DMS79 (cell line): Measurements from ENCODE around the gene ZNF578.
"Not testable (repeated sequence)": the region's sequence is repeated elsewhere in the genome, so short reads cannot be mapped to it uniquely, and the experiment has no call there.

Source experiments
- DNase-seq: peaks from one replicate; lab custom pipeline; 2025; lab: John Stamatoyannopoulos, UW

The ZNF578 gene

DNA sequence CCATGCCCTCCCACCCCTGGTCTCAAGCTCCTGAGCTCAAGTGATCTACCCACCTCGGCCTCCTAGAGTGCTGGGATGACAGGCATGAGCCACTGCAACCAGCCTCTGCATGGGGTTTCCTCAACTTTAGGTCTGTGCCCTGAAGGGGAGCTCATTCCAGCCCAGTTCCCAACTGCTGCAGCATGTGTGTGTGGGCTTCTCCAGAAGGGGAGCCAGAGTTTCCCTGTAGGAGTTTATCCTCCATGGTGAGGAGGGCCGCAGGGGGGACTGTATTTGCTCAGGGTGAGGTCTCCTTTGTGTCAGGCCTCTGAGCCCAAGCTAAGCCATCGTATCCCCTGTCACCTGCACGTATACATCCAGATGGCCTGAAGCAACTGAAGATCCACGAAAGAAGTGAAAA, 62.8 kb downstream of the ZNF578 start:
- DNase-seq: no peak

DNA sequence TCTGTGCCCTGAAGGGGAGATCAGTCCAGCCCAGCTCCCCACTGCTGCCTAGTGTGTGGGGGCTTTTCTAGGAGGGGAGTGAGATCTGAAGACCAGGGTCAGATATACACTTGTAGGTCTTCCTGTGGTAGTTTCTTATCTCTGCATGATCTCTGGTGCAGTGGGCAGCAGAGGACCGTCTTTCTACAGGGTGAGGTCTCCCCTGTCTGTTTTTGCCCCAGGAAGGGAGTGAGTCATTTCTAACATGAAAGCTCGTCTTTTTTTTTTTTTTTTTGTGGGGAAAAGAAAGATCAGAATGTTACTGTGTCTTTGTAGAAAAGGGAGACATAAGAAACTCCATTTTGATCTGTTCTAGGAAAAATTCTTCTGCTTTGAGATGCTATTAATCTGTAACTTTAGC, 65.3 kb downstream of the ZNF578 start:
- DNase-seq: no peak

DNA sequence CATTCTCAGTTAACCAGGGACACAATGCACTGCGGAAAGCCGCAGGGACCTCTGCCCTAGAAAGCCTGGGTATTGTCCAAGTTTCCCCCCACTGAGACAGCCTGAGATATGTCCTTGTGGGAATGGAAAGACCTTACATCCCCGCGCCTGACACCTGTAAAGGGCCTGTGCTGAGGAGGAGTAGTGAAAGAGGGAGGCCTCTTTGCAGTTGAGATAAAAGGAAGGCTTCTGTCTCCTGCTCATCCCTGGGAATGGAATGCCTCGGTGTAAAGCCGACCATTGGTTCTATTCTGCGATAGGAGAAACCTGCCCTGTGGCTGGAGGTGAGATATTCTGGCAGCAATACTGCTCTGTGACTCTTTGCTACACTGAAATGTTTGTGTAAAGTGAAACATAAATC, 65.8 kb downstream of the ZNF578 start:
- DNase-seq: not testable (repeated sequence)

DNA sequence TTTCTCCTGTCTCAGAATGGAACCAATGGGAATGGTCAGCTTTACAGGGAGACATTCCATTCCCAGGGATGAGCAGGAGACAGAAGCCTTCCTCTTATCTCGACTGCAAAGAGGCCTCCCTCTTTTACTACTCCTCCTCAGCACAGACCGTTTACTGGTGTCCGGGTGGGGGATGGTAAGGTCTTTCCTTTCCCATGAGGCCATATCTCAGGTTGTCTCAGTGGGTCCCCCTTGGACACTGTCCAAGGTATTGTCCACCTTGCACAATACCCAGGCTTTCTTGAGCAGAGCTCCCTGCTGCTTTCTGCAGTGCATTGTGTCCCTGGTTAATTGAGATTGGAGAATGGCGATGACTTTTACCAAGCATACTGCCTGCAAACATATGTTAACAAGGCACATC, 66.7 kb downstream of the ZNF578 start:
- no peak for DNase-seq

DNA sequence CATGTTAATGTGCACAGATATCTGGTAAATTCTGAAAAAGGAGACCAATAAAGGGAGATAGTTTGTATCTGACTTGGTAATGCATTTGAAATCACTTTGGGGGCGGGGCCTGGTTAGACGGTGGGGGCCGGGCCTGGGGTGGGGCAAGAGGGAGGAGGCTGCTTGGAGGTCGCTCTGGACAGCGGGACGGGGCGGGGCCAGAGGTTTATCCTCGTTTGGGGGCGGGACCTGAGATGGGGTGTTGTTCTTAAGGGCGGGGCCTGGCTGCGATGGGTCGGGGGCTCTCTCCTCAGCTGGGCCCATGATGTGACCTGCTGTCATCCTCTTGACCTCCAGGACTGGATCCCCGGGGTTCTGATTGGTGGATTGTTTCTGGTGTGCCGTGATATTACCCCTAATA, 69.2 kb downstream of the ZNF578 start:
- no peak for DNase-seq

DNA sequence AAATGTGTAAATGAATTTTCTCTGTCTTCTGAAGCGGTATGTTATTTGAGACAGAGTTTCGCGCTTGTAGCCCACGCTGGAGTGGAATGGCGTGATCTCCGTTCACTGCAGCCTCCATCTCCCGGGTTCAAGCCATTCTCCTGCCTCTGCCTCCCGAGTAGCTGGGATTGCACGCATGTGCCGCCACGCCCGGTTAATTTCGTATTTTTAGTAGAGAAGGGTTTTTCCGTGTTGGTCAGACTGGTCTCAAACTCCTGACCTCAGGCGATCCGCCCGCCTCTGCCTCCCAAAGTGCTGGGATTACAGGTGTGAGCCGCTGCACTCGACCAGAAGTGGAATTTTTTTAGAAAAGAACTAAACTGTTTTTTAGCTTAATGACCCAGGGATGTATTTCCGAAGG, 70.7 kb downstream of the ZNF578 start:
- DNase-seq: no peak

DNA sequence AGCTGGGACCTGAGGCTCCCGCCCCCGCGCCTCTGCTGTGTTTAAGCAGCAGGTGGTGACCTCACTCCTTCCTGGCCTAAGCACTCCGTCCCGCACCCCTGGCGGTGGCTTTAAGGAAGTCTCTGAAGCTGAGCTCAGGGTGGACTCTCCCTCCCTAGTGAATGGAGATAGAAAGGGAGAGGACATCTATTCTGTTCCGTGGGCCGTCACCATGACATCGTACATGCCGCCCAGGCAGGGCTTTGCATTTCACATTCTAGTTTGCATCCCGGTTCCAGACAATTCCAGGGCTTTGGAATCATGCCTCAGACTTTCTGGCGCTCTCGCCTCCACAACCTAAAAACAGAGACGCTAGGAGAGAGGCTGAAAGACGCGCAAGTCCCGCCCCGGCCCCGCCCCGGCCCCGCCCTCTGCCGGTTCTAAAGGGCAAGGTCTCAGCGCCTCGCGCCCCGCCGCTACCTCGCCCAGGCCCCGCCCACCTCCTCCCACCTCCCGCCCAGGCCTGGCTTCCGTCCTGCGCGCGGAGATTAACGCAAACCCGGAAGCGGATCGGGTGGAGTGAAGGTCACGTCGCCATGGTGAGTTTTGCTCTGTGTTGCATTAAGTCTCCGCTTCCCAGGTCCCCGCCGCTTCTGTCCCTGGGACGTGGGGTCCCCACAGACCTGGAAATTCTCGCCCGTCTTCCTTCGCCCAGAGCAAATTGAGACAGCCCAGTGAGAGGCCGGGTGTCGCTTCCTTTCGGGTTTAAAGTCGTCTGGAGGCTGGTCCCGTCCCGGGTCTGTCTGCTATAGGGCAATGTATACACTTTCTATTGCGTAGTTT, 74.0 kb downstream of the ZNF578 start, which contains the start of gene ZNF808:
Gene ZNF808, plus strand, starts transcription at position 535 of the 822 bp plus-strand sequence. CDS start 15,617 bp downstream, outside the sequence.
- DNase-seq: peak; percentile 82

DNA sequence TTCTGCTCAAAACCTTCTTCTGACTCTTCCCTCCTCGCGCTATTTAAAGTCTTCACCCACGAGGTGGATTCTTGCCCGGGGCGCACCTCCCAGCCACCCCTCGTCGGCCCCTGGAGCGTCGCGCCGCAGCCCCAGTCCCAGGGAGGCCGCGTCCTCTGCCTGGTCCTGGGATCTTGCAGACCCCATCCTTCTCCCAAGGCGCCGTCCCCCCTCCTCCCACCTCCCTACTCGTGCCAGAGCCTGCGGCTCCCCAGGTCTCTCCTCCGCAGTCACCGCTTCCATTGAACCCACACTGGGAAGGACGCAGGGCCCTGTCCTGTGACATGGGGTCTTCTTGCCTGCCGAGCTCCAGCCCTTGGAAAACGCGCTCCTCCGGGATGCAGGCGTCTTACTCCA, 74.6 kb downstream of the ZNF578 start:
- DNase-seq: no peak

DNA sequence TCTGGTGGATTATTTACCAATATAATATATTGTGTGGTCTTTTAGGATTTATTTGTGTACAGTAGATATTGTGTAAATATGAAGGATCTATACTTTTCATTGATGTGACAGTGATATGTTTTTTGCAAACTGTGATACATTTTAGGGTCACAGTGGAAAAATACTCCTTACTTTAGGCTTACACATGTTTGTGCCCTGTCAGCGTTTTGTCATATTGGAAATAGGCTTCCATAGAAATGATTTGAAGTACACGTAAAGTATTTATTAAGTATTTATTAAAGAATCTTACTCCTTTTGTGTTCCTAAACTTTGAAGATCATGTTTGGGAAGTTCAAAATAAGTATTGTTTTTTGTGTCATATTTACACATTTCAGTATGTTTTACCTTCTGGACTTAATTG, 79.1 kb downstream of the ZNF578 start:
- no peak for DNase-seq

DNA sequence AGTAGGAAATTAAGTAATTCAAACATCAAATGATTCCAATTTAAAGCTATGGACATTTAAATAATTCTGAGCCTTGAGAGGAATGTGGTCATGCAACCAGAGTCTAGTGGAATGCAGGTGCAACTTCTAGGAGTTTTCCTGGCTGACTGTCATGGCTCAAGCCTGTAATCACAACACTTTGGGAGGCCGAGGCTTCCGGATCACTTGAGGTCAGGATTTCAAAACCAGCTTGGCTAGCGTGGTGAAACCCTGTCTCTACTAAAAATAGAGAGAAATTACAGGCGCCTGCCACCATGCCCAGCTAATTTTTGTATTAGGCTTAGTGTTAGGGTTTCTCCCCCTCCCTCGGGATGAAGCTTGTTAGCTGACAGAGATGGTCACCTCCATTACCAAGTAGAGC, 80.5 kb downstream of the ZNF578 start:
- DNase-seq: no peak

DNA sequence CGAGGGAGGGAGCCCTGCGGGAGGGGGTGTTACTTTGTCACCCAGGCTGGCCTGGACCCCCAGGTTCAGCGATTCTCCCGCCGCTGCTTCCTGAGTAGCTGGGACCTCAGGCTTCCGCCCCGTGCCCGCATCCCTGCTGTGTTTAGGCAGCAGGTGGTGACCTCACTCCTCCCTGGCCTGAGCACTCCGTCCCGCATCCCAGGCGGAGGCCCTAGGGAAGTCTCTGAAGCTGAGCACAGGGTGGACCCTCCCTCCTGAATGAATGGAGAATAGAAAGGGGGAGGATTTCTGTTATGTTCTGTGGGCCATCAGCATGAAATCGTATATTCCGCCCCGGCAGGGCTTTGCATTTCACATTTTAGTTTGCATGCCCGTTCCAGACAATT, 82.0 kb downstream of the ZNF578 start:
- not testable (repeated sequence) for DNase-seq

DNA sequence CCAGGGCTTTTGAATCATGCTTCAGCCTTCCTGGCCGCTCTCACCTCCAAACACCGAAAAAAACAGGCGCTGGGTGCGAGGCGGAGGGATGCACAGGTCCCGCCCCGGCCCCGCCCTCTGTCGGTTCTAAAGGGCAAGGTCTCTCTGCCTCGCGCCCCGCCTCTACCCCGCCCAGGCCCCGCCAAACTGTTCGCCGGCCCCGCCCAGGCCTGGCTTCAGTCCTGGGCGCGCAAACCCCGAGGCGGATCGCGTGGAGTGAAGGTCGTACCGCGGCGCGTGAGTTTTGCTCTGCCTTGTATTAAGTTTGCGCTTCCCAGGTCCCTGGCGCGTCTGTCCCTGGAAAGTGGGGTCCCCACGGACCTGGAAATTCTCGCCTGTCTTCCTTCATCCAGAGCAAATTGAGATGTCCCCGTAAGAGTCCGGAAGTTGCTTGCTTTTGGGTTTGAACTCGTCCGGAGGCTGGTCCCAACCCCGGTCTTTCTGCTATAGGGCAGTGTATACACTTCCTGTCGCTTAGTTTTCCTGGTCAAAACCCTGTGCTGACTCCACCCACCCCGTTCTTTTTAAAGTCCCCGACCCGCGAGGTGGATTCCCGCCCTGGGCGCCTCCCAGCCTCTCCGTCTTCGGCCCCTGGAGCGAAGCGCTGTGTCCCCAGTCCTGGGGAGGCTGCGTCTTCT, 82.6 kb downstream of the ZNF578 start:
- DNase-seq: peak; percentile 75

DNA sequence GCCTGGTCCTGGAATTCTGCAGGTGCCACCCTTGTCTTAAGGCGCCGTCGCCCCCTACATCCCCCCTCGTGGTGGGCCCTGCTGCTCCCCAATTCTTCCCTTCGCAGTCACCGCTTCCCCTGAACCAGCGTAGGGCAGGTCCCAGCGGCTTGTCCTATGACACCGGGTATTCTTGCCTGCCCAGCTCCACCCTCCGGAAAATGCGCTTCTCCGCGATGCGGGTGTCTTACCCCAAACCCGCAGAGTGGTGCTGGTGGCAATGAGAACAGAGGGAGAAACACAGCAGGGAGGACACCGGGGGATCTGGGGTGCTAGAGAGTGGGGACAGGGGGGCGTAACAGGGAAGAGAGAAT, 83.1 kb downstream of the ZNF578 start:
- no peak for DNase-seq

DNA sequence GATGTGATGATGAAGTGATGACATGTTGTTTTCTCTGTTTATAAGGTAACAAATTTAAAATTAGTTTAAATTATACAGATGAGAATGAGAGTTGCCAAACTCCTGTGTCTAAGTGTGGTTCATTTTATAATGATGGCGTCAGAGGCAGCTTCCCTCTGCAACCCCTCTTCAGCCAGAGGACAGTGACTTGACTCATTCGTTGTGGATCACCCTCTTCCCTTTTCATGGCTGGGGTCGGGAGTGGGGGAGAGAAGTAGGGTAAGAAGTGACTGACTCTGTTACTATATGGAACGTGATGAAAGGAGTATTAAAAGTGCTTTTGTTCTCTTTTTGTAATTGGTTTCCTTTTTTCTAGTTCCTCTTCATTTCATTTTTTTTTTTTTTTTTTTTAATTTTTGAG, 85.5 kb downstream of the ZNF578 start:
- DNase-seq: not testable (repeated sequence)

DNA sequence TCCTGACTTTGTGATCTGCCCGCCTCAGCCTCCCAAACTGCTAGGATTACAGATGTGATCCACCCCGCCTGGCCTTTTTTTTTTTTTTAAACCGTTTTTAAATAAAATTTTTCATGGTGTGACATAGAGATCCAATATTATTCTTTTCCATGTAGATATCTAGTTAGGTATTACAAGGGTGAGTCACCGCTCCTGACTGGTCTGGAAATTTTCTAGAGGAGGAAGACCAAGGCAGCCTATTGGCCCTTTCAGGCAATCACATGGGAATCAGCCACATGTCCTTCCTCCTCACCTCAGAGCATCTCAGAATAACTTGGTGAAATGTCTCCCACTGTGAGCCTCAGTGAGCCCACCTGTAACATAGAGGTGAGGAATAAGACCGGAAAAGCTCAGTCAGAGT, 87.8 kb downstream of the ZNF578 start:
- DNase-seq: not testable (repeated sequence)

DNA sequence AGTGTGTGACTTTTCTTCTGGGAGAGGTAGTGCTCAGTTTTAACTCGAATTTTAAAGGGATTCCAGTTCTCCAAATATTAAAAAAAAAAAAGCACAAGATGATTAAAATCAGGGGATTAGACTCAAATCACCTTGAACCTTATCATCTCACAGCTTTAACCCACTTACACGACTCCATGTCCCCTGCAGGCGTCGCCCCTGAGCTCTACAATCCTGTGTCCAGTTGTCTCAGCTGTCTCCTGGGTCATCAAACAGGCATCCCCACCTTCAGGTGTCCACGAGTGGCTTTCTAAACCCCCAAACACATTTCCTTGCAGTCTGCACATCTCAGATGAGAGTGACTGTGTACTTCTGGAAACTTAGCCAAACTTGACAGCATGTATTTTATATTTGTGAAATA, 88.3 kb downstream of the ZNF578 start:
- DNase-seq: no peak

DNA sequence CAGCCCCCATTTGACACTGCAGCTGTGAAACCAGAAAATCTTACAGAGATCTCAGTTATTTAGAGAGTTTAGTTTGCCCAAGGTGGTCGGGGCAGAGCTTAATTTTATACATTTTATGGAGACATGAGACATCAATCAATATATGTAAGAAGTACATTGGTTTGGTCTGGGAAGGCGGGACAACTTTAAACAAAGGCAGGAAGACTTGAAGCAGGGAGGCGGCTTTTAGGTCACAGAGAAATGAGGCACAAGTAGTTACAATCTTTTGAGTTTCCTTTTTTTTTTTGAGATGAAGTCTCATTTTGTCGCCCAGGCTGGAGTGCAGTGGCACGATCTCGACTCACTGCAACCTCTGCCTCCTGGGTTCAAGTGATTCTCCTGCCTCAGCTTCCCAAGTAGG, 89.2 kb downstream of the ZNF578 start:
- not testable (repeated sequence) for DNase-seq

DNA sequence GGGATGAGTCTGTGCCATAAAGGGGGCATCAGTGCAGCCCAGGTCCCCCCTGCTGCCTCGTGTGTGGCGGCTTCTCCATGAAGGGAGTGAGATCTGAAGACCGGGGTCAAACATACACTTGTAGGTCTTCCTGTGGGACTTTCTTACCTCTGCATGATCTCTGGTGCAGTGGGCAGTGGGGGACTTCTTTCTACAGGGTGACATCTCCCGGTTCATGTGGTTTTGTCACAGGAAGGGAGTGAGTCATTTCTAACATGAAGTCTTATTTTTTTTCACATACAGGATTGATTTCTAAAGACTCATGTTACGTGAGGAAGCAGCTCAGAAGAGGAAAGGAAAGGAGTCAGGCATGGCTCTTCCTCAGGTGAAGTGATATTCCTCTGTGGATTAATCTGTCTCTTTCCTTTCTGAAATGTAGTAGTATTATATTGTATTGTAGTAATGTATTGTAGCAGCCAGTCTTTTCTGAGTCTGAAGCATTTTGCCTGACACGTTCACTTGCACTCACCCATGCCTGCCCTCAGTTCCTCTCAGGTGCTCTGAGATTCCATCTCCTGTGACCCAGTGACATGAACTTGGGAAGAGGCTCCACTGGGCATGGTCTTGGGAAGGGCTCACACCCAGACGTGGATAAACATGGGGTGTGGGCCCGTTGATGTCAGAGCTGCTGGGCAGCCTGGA, 89.8 kb downstream of the ZNF578 start:
- DNase-seq: no peak

DNA sequence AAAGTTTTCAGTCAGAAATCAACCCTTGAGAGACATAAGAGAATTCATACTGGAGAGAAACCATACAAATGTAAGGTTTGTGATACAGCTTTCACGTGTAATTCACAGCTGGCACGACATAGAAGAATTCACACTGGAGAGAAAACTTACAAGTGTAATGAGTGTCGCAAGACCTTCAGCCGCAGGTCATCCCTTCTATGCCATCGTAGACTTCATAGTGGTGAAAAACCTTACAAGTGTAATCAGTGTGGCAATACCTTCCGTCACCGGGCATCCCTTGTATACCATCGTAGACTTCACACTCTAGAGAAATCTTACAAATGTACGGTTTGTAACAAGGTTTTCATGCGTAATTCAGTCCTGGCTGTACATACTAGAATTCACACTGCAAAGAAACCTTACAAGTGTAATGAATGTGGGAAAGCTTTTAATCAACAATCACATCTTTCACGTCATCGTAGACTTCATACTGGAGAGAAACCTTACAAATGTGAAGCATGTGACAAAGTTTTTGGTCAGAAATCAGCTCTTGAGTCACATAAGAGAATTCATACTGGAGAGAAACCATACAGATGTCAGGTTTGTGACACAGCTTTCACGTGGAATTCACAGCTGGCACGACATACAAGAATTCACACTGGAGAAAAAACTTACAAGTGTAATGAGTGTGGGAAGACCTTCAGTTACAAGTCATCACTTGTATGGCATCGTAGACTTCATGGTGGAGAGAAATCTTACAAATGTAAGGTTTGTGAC, 101.0 kb downstream of the ZNF578 start:
- no peak for DNase-seq

DNA sequence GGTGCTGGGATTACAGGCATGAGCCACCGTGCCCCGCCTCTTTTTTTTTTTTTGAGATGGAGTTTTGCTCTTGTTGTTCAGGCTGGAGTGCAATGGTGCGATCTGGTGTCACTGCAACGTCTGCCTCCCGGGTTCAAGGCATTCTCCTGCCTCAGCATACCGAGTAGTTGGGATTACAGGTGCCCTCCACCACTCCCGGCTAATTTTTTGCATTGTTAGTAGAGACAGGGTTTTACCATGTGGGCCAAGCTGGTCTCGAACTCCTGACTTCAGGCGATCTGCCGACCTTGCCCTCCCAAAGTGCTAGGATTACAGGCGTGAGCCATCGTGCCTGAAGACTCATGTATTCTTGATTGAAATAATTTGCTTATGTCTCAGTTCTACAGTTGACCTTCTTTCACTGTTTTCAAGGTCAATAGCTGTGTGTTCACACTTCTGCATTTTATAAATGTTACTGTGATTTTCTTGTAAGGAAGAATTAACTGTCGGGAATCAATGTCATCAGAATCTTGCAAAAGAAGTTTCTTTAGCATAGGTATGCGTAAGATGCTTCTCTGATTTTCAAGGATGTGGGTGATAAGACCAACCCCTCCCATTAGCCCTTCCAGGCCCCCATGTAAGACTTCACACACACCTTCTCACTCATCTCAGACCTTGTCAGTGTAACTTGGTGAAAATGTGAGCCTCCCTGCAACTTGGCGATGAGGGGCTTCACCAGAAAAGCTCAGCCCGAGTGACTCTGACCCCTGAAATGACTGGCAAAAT, 104.1 kb downstream of the ZNF578 start:
- DNase-seq: no peak

DNA sequence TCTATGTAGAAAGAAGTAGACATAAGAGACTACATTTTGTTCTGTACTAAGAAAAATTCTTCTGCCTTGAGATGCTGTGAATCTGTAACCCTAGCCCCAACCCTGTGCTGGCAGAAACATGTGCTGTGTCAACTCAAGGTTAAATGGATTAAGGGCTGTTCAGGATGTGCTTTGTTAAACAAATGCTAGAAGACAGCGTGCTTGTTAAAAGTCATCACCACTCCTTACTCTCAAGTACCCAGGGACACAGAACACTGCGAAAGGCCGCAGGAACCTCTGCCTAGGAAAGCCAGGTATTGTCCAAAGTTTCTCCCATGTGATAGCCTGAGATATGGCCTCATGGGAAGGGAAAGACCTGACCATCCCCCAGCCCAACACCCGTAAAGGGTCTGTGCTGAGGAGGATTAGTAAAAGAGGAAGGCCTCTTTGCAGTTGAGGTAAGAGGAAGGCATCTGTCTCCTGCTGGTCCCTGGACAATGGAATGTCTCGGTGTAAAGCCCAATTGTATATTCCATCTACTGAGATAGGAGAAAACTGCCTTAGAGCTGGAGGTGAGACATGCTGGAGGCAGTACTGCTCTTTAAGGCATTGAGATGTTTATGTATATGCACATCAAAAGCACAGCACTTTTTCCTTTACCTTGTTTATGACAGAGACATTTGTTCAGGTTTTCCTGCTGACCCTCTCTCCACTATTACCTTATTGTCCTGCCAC, 105.5 kb downstream of the ZNF578 start:
- DNase-seq: not testable (repeated sequence)
